GM18861 (cell line): ENCODE measurements around the gene CA9.

Experiments
- ATAC-seq: cut with Tn5 transposase; IDR thresholded peaks from one replicate; pipeline ENCODE4 v1.9.1; 2021; ENCODE audit not compliant: unreplicated experiment

CA9 gene

GRCh38 chr9:35651956-35652828 is 21.5 kb upstream of the CA9 start:
- no peak for ATAC-seq

- ATAC-seq = no peak
Observed at GRCh38 chr9:35652829-35653209, 20.9 kb upstream of the CA9 start.

- no peak for ATAC-seq
Observed at GRCh38 chr9:35653611-35654010, 20.1 kb upstream of the CA9 start.

GRCh38 chr9:35656348-35656747 is 17.4 kb upstream of the CA9 start:
- no peak for ATAC-seq

GRCh38 chr9:35656831-35657545 is 16.7 kb upstream of the CA9 start:
- no peak for ATAC-seq

GRCh38 chr9:35657546-35658136 is 16.1 kb upstream of the CA9 start, which contains the start of gene RMRP:
Gene RMRP (minus strand): TSS chr9:35658019.
- peak; percentile 80 for ATAC-seq

GRCh38 chr9:35658137-35658967 is 15.4 kb upstream of the CA9 start, which contains the start of gene CCDC107:
Gene CCDC107 (plus strand): TSS chr9:35658292. CDS start chr9:35658380, 88 bp downstream.
- peak; percentile 41 for ATAC-seq

- no peak for ATAC-seq
Observed at GRCh38 chr9:35658968-35659220, 14.8 kb upstream of the CA9 start.

- no peak for ATAC-seq
Observed at GRCh38 chr9:35659340-35659739, 14.4 kb upstream of the CA9 start.

- no peak for ATAC-seq
Observed at GRCh38 chr9:35660966-35661415, 12.7 kb upstream of the CA9 start.

- no peak for ATAC-seq
Observed at GRCh38 chr9:35661756-35662350, 11.9 kb upstream of the CA9 start.

GRCh38 chr9:35662437-35662836 is 11.3 kb upstream of the CA9 start:
- ATAC-seq = no peak

GRCh38 chr9:35664531-35665470 is 8.9 kb upstream of the CA9 start, which contains the start of gene ARHGEF39:
Gene ARHGEF39 (minus strand): TSS chr9:35665195. CDS start chr9:35665169, 26 bp downstream.
- ATAC-seq = peak; percentile 64

- ATAC-seq = no peak
Observed at GRCh38 chr9:35665471-35665818, 8.3 kb upstream of the CA9 start.

GRCh38 chr9:35666045-35666444 is 7.7 kb upstream of the CA9 start:
- ATAC-seq = no peak

GRCh38 chr9:35666549-35666948 is 7.2 kb upstream of the CA9 start:
- ATAC-seq = no peak

GRCh38 chr9:35667939-35668338 is 5.8 kb upstream of the CA9 start:
- no peak for ATAC-seq

- ATAC-seq = no peak
Observed at GRCh38 chr9:35669331-35670145, 4.2 kb upstream of the CA9 start.

- ATAC-seq = no peak
Observed at GRCh38 chr9:35674025-35674361, 265 bp downstream of the CA9 start.
